ENCODE measurements around the gene PCDHGC4. TPM values are rescaled to one million over a fixed set of nuclear protein-coding genes. Genes with fewer than 3 reads are reported as not detected.
A peak's percentile ranks its signal among the peaks of the same experiment; 100 is the strongest.

PCDHGC4 gene
- total and polyA plus RNA-seq, 3 experiments from 2014 or later = not detected

DNA sequence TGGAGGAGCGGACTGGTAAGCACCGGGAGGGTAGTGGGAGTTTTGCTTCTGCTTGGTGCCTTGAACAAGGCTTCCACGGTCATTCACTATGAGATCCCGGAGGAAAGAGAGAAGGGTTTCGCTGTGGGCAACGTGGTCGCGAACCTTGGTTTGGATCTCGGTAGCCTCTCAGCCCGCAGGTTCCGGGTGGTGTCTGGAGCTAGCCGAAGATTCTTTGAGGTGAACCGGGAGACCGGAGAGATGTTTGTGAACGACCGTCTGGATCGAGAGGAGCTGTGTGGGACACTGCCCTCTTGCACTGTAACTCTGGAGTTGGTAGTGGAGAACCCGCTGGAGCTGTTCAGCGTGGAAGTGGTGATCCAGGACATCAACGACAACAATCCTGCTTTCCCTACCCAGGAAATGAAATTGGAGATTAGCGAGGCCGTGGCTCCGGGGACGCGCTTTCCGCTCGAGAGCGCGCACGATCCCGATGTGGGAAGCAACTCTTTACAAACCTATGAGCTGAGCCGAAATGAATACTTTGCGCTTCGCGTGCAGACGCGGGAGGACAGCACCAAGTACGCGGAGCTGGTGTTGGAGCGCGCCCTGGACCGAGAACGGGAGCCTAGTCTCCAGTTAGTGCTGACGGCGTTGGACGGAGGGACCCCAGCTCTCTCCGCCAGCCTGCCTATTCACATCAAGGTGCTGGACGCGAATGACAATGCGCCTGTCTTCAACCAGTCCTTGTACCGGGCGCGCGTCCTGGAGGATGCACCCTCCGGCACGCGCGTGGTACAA lies 8.5 kb upstream of the PCDHGC4 start:
- H3K36me3 Mint-ChIP-seq = no peaks in the 10 kb centered on the region
- Histone ChIP-seq H3K27ac (ENCODE audit: low read depth, low read length) (no peak overlapping the region), H3K4me1 (ENCODE audit: insufficient read depth, low read length) (peaks cover 11% of the 10 kb centered on the region), H3K9me3 (ENCODE audit: low read length) (no peaks in the 10 kb centered on the region), H3K36me3 (ENCODE audit: insufficient read depth, low read length) (no peaks in the 10 kb centered on the region), H3K27me3 (ENCODE audit: insufficient read depth, low read length, poor library complexity, severe bottlenecking) (peaks cover 23% of the 10 kb centered on the region), H3K4me3 (ENCODE audit: low read length) (peak overlapping the region; percentile 39)
- H3K9me3 Mint-ChIP-seq = peaks cover 0 to 4% (median 0%) of the 10 kb centered on the region in 5 donors
- CTCF ChIA-PET = interaction anchor here (0.8 kb wide), 1 partner anchor 39 kb away, joined by 3 read pairs; no protein-coding TSS in a partner anchor
- H3K27me3 Mint-ChIP-seq = peaks cover 27 to 69% of the 10 kb centered on the region in 2 donors
- H3K4me1 Mint-ChIP-seq = peaks cover 21 to 30% (median 22%) of the 10 kb centered on the region in 3 donors
- no peak for DNase-seq
- H3K27ac Mint-ChIP-seq = no peak overlapping the region
- POLR2A ChIA-PET = no interaction called here
- peak overlapping the region; percentile 60 to 89 (median 82) for H3K4me3 Mint-ChIP-seq

DNA sequence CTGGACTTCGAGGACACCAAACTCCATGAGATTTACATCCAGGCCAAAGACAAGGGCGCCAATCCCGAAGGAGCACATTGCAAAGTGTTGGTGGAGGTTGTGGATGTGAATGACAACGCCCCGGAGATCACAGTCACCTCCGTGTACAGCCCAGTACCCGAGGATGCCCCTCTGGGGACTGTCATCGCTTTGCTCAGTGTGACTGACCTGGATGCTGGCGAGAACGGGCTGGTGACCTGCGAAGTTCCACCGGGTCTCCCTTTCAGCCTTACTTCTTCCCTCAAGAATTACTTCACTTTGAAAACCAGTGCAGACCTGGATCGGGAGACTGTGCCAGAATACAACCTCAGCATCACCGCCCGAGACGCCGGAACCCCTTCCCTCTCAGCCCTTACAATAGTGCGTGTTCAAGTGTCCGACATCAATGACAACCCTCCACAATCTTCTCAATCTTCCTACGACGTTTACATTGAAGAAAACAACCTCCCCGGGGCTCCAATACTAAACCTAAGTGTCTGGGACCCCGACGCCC lies 7.7 kb upstream of the PCDHGC4 start:
- Mint-ChIP-seq H3K4me1 (peaks cover 21 to 30% (median 22%) of the 10 kb centered on the region in 3 donors), H3K36me3 (no peaks in the 10 kb centered on the region), H3K4me3 (peak overlapping the region; percentile 12 to 89 (median 54)), H3K9me3 (peaks cover 0 to 4% (median 0%) of the 10 kb centered on the region in 5 donors), H3K27ac (peak overlapping the region in 1 of 8 donors; percentile 64), H3K27me3 (peaks cover 29 to 71% of the 10 kb centered on the region in 2 donors)
- no peak overlapping the region for H3K27ac ChIP-seq (ENCODE audit: low read depth, low read length)
- peak overlapping the region; percentile 39 for H3K4me3 ChIP-seq (ENCODE audit: low read length)
- DNase-seq = no peak
- H3K36me3 ChIP-seq (ENCODE audit: insufficient read depth, low read length) = no peaks in the 10 kb centered on the region
- H3K4me1 ChIP-seq (ENCODE audit: insufficient read depth, low read length) = peaks cover 11% of the 10 kb centered on the region
- POLR2A ChIA-PET = interaction anchor here (0.5 kb wide), 1 partner anchor 1471 kb away, joined by 3 read pairs; no protein-coding TSS in a partner anchor
- H3K27me3 ChIP-seq (ENCODE audit: insufficient read depth, low read length, poor library complexity, severe bottlenecking) = peaks cover 23% of the 10 kb centered on the region
- CTCF ChIA-PET = no interaction called here
- H3K9me3 ChIP-seq (ENCODE audit: low read length) = no peaks in the 10 kb centered on the region

DNA sequence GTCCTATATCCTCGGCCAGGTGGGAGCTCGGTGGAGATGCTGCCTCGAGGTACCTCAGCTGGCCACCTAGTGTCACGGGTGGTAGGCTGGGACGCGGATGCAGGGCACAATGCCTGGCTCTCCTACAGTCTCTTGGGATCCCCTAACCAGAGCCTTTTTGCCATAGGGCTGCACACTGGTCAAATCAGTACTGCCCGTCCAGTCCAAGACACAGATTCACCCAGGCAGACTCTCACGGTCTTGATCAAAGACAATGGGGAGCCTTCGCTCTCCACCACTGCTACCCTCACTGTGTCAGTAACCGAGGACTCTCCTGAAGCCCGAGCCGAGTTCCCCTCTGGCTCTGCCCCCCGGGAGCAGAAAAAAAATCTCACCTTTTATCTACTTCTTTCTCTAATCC lies 7.0 kb upstream of the PCDHGC4 start:
- H3K4me1 ChIP-seq (ENCODE audit: insufficient read depth, low read length) = peaks cover 11% of the 10 kb centered on the region
- DNase-seq = no peak
- Mint-ChIP-seq H3K4me3 (peak overlapping the region in 2 of 7 donors; percentile 12 to 76), H3K4me1 (peaks cover 21 to 30% (median 22%) of the 10 kb centered on the region in 3 donors), H3K27me3 (peaks cover 36 to 77% of the 10 kb centered on the region in 2 donors), H3K36me3 (no peaks in the 10 kb centered on the region), H3K9me3 (peaks cover 0 to 4% (median 0%) of the 10 kb centered on the region in 5 donors), H3K27ac (no peak overlapping the region)
- H3K4me3 ChIP-seq (ENCODE audit: low read length) = no peak overlapping the region
- no peaks in the 10 kb centered on the region for H3K36me3 ChIP-seq (ENCODE audit: insufficient read depth, low read length)
- no peak overlapping the region for H3K27ac ChIP-seq (ENCODE audit: low read depth, low read length)
- ChIA-PET POLR2A (no interaction called here), CTCF (no interaction called here)
- peaks cover 23% of the 10 kb centered on the region for H3K27me3 ChIP-seq (ENCODE audit: insufficient read depth, low read length, poor library complexity, severe bottlenecking)
- no peaks in the 10 kb centered on the region for H3K9me3 ChIP-seq (ENCODE audit: low read length)

DNA sequence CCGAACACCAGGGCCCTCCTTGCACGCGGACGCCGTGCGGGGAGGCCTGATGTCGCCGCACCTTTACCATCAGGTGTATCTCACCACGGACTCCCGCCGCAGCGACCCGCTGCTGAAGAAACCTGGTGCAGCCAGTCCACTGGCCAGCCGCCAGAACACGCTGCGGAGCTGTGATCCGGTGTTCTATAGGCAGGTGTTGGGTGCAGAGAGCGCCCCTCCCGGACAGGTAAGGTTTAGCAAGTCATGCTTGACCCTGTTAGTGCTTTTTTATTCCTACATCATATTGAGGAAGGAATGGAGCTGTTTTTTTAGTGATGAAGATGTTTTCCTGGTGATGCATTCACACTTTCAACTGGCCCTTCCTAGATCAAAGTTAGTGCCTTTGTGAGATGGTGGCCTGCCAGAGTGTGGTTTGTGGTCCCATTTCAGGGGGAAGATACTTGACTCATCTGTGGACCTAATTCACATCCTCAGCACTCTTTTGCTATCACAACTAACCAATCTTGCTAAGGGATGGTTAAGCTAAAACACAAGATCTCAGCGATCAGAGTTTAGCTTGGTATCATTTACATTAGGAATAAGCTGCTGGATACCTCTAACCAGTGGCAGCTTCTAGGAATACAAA lies 6.4 kb upstream of the PCDHGC4 start:
- peaks cover 0 to 4% (median 0%) of the 10 kb centered on the region in 5 donors for H3K9me3 Mint-ChIP-seq
- peaks cover 25% of the 10 kb centered on the region for H3K27me3 ChIP-seq (ENCODE audit: insufficient read depth, low read length, poor library complexity, severe bottlenecking)
- no peaks in the 10 kb centered on the region for H3K36me3 ChIP-seq (ENCODE audit: insufficient read depth, low read length)
- no peaks in the 10 kb centered on the region for H3K9me3 ChIP-seq (ENCODE audit: low read length)
- H3K27ac ChIP-seq (ENCODE audit: low read depth, low read length) = no peak overlapping the region
- no peak overlapping the region for H3K27ac Mint-ChIP-seq
- no peaks in the 10 kb centered on the region for H3K36me3 Mint-ChIP-seq
- peaks cover 21 to 30% (median 22%) of the 10 kb centered on the region in 3 donors for H3K4me1 Mint-ChIP-seq
- H3K27me3 Mint-ChIP-seq = peaks cover 42 to 83% of the 10 kb centered on the region in 2 donors
- H3K4me3 ChIP-seq (ENCODE audit: low read length) = no peak overlapping the region
- ChIA-PET POLR2A (no interaction called here), CTCF (no interaction called here)
- peaks cover 11% of the 10 kb centered on the region for H3K4me1 ChIP-seq (ENCODE audit: insufficient read depth, low read length)
- DNase-seq = no peak
- no peak overlapping the region for H3K4me3 Mint-ChIP-seq

DNA sequence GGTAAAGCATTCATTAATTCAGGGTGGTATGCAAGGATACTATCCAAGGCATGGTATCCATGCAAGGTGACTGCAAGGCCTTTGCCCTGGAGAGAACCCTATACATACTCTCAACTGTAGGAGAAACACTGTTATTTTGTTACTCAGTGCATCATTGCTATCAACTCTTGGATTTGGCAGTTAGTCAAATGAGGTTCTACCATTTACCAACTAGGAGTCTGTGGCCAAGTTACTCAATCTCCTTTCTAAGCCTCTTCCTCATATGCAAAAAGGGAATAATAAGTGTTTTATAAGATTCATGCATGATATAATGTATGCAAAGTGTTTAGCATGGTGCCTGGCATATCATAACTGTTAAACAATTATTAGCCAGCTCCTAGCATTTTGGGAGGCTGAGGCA lies 5.1 kb upstream of the PCDHGC4 start:
- Histone ChIP-seq H3K27me3 (ENCODE audit: insufficient read depth, low read length, poor library complexity, severe bottlenecking) (peaks cover 36% of the 10 kb centered on the region), H3K4me3 (ENCODE audit: low read length) (no peak overlapping the region), H3K4me1 (ENCODE audit: insufficient read depth, low read length) (peaks cover 11% of the 10 kb centered on the region), H3K9me3 (ENCODE audit: low read length) (no peaks in the 10 kb centered on the region), H3K36me3 (ENCODE audit: insufficient read depth, low read length) (no peaks in the 10 kb centered on the region), H3K27ac (ENCODE audit: low read depth, low read length) (no peak overlapping the region)
- Mint-ChIP-seq H3K4me1 (peaks cover 25 to 38% (median 29%) of the 10 kb centered on the region in 3 donors), H3K9me3 (peaks cover 0 to 4% (median 0%) of the 10 kb centered on the region in 5 donors), H3K4me3 (no peak overlapping the region), H3K27me3 (peaks cover 56 to 92% of the 10 kb centered on the region in 2 donors), H3K27ac (no peak overlapping the region), H3K36me3 (no peaks in the 10 kb centered on the region)
- ChIA-PET POLR2A (no interaction called here), CTCF (interaction anchor here (0.7 kb wide), 1 partner anchor 78 kb away, joined by 3 read pairs; no protein-coding TSS in a partner anchor)
- DNase-seq = no peak

DNA sequence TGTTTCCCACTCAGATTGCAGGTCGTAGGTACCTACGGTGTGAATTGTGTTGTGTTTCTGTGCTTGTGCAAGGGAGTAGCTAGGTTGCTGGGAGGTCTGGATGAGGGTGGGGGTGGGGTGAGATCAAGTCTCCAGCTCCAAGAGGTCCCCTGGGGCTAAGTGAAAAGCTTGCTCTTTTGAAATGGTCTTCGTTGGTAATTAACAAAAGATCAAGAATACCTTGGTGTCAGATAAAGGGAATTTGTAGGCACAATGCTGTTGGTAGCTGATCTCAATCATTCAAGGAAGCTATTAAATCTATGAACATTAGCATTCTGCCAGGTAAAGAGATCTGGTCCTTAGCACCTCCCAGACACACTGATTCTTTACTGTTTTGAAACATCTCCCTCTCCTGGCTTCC lies 928 bp upstream of the PCDHGC4 start:
- Histone ChIP-seq H3K4me3 (ENCODE audit: low read length) (no peak overlapping the region), H3K36me3 (ENCODE audit: insufficient read depth, low read length) (no peaks in the 10 kb centered on the region), H3K27me3 (ENCODE audit: insufficient read depth, low read length, poor library complexity, severe bottlenecking) (peaks cover 33% of the 10 kb centered on the region), H3K4me1 (ENCODE audit: insufficient read depth, low read length) (no peaks in the 10 kb centered on the region), H3K9me3 (ENCODE audit: low read length) (no peaks in the 10 kb centered on the region), H3K27ac (ENCODE audit: low read depth, low read length) (no peak overlapping the region)
- no peak overlapping the region for H3K4me3 Mint-ChIP-seq
- peaks cover 0 to 6% (median 3%) of the 10 kb centered on the region in 5 donors for H3K9me3 Mint-ChIP-seq
- H3K27ac Mint-ChIP-seq = no peak overlapping the region
- no peaks in the 10 kb centered on the region for H3K36me3 Mint-ChIP-seq
- no peak for DNase-seq
- H3K4me1 Mint-ChIP-seq = peaks cover 8 to 14% (median 10%) of the 10 kb centered on the region in 3 donors
- H3K27me3 Mint-ChIP-seq = peaks cover 62 to 92% of the 10 kb centered on the region in 2 donors
- ChIA-PET CTCF (interaction anchor here (1.1 kb wide), 1 partner anchor 36 kb away, joined by 3 read pairs; no protein-coding TSS in a partner anchor), POLR2A (no interaction called here)

DNA sequence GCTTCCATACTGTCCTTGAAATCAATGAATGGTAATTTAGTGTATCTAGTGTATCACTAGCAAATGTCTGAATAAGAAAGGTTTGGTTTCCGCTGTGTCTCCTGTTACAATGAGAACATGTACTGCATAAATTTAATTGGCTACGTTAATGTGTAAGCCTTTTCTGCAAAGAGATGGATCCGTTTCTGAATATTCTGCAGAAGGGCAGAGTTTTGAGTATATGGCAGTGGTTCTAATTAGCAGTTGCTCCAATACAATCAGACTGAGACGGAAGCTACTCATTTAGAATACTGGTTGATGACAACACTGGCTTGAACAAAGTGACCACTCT lies 555 bp upstream of the PCDHGC4 start:
- no peaks in the 10 kb centered on the region for H3K36me3 ChIP-seq (ENCODE audit: insufficient read depth, low read length)
- Mint-ChIP-seq H3K4me1 (peaks cover 8 to 14% (median 10%) of the 10 kb centered on the region in 3 donors), H3K36me3 (no peaks in the 10 kb centered on the region), H3K9me3 (peaks cover 0 to 6% (median 3%) of the 10 kb centered on the region in 5 donors), H3K27ac (no peak overlapping the region), H3K27me3 (peaks cover 66 to 94% of the 10 kb centered on the region in 2 donors), H3K4me3 (peak overlapping the region in 3 of 7 donors; percentile 12 to 46 (median 27))
- no peak overlapping the region for H3K27ac ChIP-seq (ENCODE audit: low read depth, low read length)
- ChIA-PET POLR2A (no interaction called here), CTCF (interaction anchor here (1.1 kb wide), 1 partner anchor 35 kb away, joined by 3 read pairs; no protein-coding TSS in a partner anchor)
- H3K27me3 ChIP-seq (ENCODE audit: insufficient read depth, low read length, poor library complexity, severe bottlenecking) = peaks cover 33% of the 10 kb centered on the region
- H3K9me3 ChIP-seq (ENCODE audit: low read length) = no peaks in the 10 kb centered on the region
- no peak for DNase-seq
- H3K4me3 ChIP-seq (ENCODE audit: low read length) = no peak overlapping the region
- no peaks in the 10 kb centered on the region for H3K4me1 ChIP-seq (ENCODE audit: insufficient read depth, low read length)

Measured in CD8-positive, alpha-beta memory T cell (primary cell).